Measurements from ENCODE around the gene KLF13.

- TF ChIP-seq CTCF (IDR thresholded peaks at IDR 0.05), result no peak
- TF ChIP-seq POLR2A (IDR thresholded peaks at IDR 0.05), result no peak
Observed at GRCh38 chr15:31415201-31415600, 88.6 kb downstream of the KLF13 start.
